HepG2 (cell line): ENCODE measurements around the gene HSPA1L. TPM values are rescaled to one million over a fixed set of nuclear protein-coding genes. Genes with fewer than 3 reads are reported as not detected.

Source experiments
- ATAC-seq: fragments of 200-7000 bp; cut with Tn5 transposase; 3 replicates; pipeline ENCODE4 v1.9.1; 2020; ENCODE audit warnings: mild to moderate bottlenecking, moderate library complexity
- BruUV-seq: library from RNA; stranded (reverse); fragments of 400-500 nt; replicated peaks from 2 replicates; lab custom pipeline; 2021; lab: Mats Ljungman, UMichigan
- CTCF ChIA-PET: fragments of 300-600 bp; formaldehyde crosslinking; extraction: SDS; loops from one replicate; lab custom pipeline; 2021; ENCODE audit warnings: low total read pairs, inconsistent platforms, low intra/inter-chr PET ratio; lab: Yijun Ruan, JAX
- POLR2A ChIA-PET: fragments of 350-600 bp; sonication (Branson Sonifier 250); formaldehyde crosslinking; loops from one replicate; lab custom pipeline; 2020; ENCODE audit warnings: antibody characterized with exemption, inconsistent platforms; lab: Yijun Ruan, JAX
- DNase-seq: peaks from one replicate; pipeline ENCODE4 v3.0.0-alpha.2; 2015; ENCODE audit warnings: low spot score
- FAIRE-seq: peaks from 3 replicates; lab custom pipeline; 2011; peaks lifted over from hg19 to GRCh38; lab: Jason Lieb, UNC
- H2AFZ ChIP-seq: one replicate; pipeline ENCODE4 v1.6.1; 2011; ENCODE audit warnings: low read length, inconsistent platforms
- H3K27ac ChIP-seq: fragments of 300-600 bp; 3 replicates; pipeline ENCODE4 v1.8.0; 2011; ENCODE audit warnings: mixed run types, mild to moderate bottlenecking, mixed read lengths, low read length, inconsistent platforms; ENCODE audit not compliant: insufficient read depth; ENCODE audit errors: extremely low read length
- H3K27me3 ChIP-seq, 2 experiments: fragments of 200-600 bp in 1 of 2; 2 replicates in 1 of 2; 3 replicates in 1 of 2; pipeline versions ENCODE4 v1.6.0 to v1.8.0; 2011; ENCODE audit warnings: low read length in 2 of 2, mild to moderate bottlenecking in 2 of 2, moderate library complexity in 2 of 2, inconsistent platforms in 1 of 2; ENCODE audit not compliant: insufficient read depth in 2 of 2, control insufficient read depth in 1 of 2
- H3K36me3 ChIP-seq, 2 experiments: fragments of 200-600 bp in 1 of 2; replicated peaks in 1 of 2; 2 replicates in 1 of 2; 3 replicates in 1 of 2; pipeline versions ENCODE4 v1.5.1 to v1.8.0; 2011; ENCODE audit warnings: low read length in 2 of 2, inconsistent platforms in 1 of 2; ENCODE audit not compliant: insufficient read depth in 2 of 2, control insufficient read depth in 1 of 2
- H3K4me1 ChIP-seq: 2 replicates; pipeline ENCODE4 v1.5.1; 2012; ENCODE audit warnings: low read length, inconsistent platforms; ENCODE audit not compliant: insufficient read depth
- H3K4me2 ChIP-seq: 2 replicates; pipeline ENCODE4 v1.6.0; 2011; ENCODE audit warnings: low read depth, low read length, inconsistent platforms
- H3K4me3 ChIP-seq, 3 experiments: fragments of 200-600 bp in 1 of 3; sonication (generic), shearing (Covaris generic) in 1 of 3; replicated peaks in 1 of 3; 2 replicates each; pipeline ENCODE4 v1.5.1; 2011 to 2016; ENCODE audit warnings: low read length in 3 of 3, inconsistent platforms in 2 of 3, low read depth in 2 of 3, mild to moderate bottlenecking in 2 of 3, control low read depth in 1 of 3, mixed read lengths in 1 of 3; ENCODE audit not compliant: insufficient read depth in 1 of 3
- H3K79me2 ChIP-seq: one replicate; pipeline ENCODE4 v1.6.1; 2011; ENCODE audit warnings: low read length, inconsistent platforms; ENCODE audit not compliant: insufficient read depth
- H3K9ac ChIP-seq: 2 replicates; pipeline ENCODE4 v1.6.0; 2011; ENCODE audit warnings: mild to moderate bottlenecking, low read depth, low read length, inconsistent platforms; ENCODE audit not compliant: insufficient read depth
- H3K9me3 ChIP-seq: 2 replicates; pipeline ENCODE4 v1.5.1; 2012; ENCODE audit warnings: mild to moderate bottlenecking, low read length
- H4K20me1 ChIP-seq: 2 replicates; pipeline ENCODE4 v1.6.0; 2011; ENCODE audit warnings: inconsistent platforms, mild to moderate bottlenecking, low read length, moderate library complexity; ENCODE audit not compliant: insufficient read depth
- ATF7-NPFF ChIP-seq: sonication (generic); formaldehyde crosslinking; IDR thresholded peaks from 2 replicates; pipeline ENCODE4 v1.8.1; 2023; ENCODE audit warnings: mild to moderate bottlenecking, low read depth, missing genetic modification reagents, moderate library complexity
- BHLHE40 ChIP-seq: IDR thresholded peaks from 2 replicates; pipeline ENCODE4 v1.6.1; 2011; ENCODE audit warnings: low read length, improper control_type of control experiment
- CCAR2 ChIP-seq: fragments of 200-400 bp; formaldehyde crosslinking; optimal IDR thresholded peaks from 2 replicates; pipeline ENCODE3; 2018; ENCODE audit warnings: low read depth, mild to moderate bottlenecking, low read length, moderate library complexity
- CEBPG ChIP-seq: IDR thresholded peaks from 2 replicates; pipeline ENCODE4 v1.6.1; 2016
- GFI1 ChIP-seq: sonication (generic); formaldehyde crosslinking; IDR thresholded peaks from 2 replicates; pipeline ENCODE4 v1.5.0; 2020; ENCODE audit warnings: missing genetic modification reagents, mild to moderate bottlenecking, borderline replicate concordance
- IRF2 ChIP-seq: IDR thresholded peaks from 2 replicates; pipeline ENCODE4 v1.6.1; 2018; ENCODE audit warnings: missing genetic modification reagents, missing compliant biosample characterization
- NFIC ChIP-seq: IDR thresholded peaks from 2 replicates; pipeline ENCODE4 v1.6.1; 2012; ENCODE audit warnings: mild to moderate bottlenecking, low read length, inconsistent platforms
- NR3C1 ChIP-seq: sonication (generic); formaldehyde crosslinking; IDR thresholded peaks from 2 replicates; pipeline ENCODE4 v1.4.0; 2020; ENCODE audit warnings: missing genetic modification reagents
- ONECUT2 ChIP-seq: sonication (generic); formaldehyde crosslinking; IDR thresholded peaks from 2 replicates; pipeline ENCODE4 v1.4.0; 2020; ENCODE audit warnings: missing genetic modification reagents
- RBM39 ChIP-seq: fragments of 200-400 bp; formaldehyde crosslinking; IDR thresholded peaks from one replicate; pipeline ENCODE4 v1.6.1; 2018; ENCODE audit warnings: antibody characterized with exemption, mild to moderate bottlenecking, low read depth, low read length; ENCODE audit not compliant: poor library complexity, severe bottlenecking
- TP53 ChIP-seq: sonication (generic); formaldehyde crosslinking; conservative IDR thresholded peaks from 2 replicates; pipeline ENCODE4 v1.4.0; 2020; ENCODE audit warnings: missing genetic modification reagents
- TRAFD1 ChIP-seq: sonication (generic); formaldehyde crosslinking; IDR thresholded peaks from 2 replicates; pipeline ENCODE4 v1.5.1; 2020; ENCODE audit warnings: missing genetic modification reagents, mild to moderate bottlenecking, borderline replicate concordance
- ZNF24 ChIP-seq: fragments of 450-650 bp; IDR thresholded peaks from 2 replicates; pipeline ENCODE4 v1.6.1; 2017; ENCODE audit warnings: antibody characterized with exemption, mild to moderate bottlenecking
- ZNF749 ChIP-seq: sonication (generic); formaldehyde crosslinking; IDR thresholded peaks from 2 replicates; pipeline ENCODE4 v1.8.0; 2022; ENCODE audit warnings: mild to moderate bottlenecking, missing genetic modification reagents, moderate library complexity, borderline replicate concordance
- WGBS: methylation state at CpG from one replicate; pipeline ENCODE4 v1.1.6; 2017; ENCODE audit warnings: low lambda C conversion rate; 5-methylcytosine and 5-hydroxymethylcytosine counted together
- in situ Hi-C: cut with HindIII; loops from 2 replicates; pipeline ENCODE4 v1.10.0; 2017; ENCODE audit warnings: low pct_unique_long_range_greater_than_20kb; ENCODE audit not compliant: extremely low pct_ligation_motif_present
- intact Hi-C: fragments of 100-400 bp; cut with micrococcal nuclease; formaldehyde crosslinking; loops from one replicate; pipeline ENCODE4 v1.10.0; 2022; ENCODE audit not compliant: unreplicated experiment
- polyA plus RNA-seq, 8 experiments: library from polyadenylated mRNA; depleted of rRNA in 3 of 8; stranded (reverse) in 7 of 8; unstranded in 1 of 8; fragments of >200 nt; fragmentation: Illumina TruSeq in 4 of 8; extraction: Trizol in 4 of 8; gene quantifications; 2 replicates each; pipeline versions ENCODE4 v1.2.1 to v1.2.3, GENCODE V29; 2011 to 2016; ENCODE audit warnings: low read depth in 4 of 8, missing spikeins in 1 of 8, mixed read lengths in 1 of 8; ENCODE audit not compliant: insufficient read depth in 1 of 8
- total RNA-seq, 5 experiments: library from RNA; depleted of rRNA; stranded (reverse); fragments of >200 nt; fragmentation: Illumina TruSeq; extraction: Trizol; gene quantifications; 2 replicates each; pipeline ENCODE4 v1.2.3, GENCODE V29; 2016; ENCODE audit warnings: low read depth in 1 of 5
- TF ChIP-seq, protein P1 (sequence below): sonication (generic); formaldehyde crosslinking; IDR thresholded peaks from one replicate; pipeline ENCODE4 v1.5.1; 2020; ENCODE audit warnings: mild to moderate bottlenecking, missing genetic modification reagents; ENCODE audit errors: not compliant biosample characterization

The HSPA1L gene
- total and polyA plus RNA-seq, 2 of the 13 experiments (the other 11 are each of a cell fraction or from before 2014, with no cell fraction given) = 0.55 to 1.0 TPM

DNA sequence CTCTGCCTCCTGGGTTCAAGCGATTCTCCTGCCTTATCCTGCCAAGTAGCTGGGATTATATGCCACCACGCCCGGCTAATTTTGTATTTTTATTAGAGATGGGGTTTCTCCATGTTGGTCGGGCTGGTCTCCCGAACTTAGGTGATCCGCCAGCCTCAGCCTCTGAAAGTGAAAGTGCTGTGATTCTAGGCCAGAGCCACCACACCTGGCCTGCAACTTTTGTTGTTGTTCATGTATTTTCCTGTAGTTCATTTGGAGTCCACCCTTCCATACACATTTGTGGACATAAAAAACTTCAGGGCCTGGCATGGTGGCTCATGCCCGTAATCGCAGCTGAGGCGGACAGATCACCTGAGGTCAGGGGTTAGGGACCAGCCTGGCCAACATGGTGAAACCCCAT, 27.0 kb upstream of the HSPA1L start:
- in situ Hi-C loops = no loop called here
- H3K4me3 ChIP-seq = no peak overlapping the region
- ChIA-PET CTCF (interaction anchor here (1.0 kb wide), 1 partner anchor 47 kb away, joined by 3 read pairs; no protein-coding TSS in a partner anchor), POLR2A (interaction anchor here (0.8 to 15.7 kb wide), 5 partner anchors 11 to 186 kb away, joined by 3 to 264 read pairs (median 5); partner anchors contain the start of genes APOM, EHMT2, HSPA1B and NEU1)
- H3K9ac ChIP-seq = no peak overlapping the region
- peaks cover 30% of the 10 kb centered on the region for H3K4me1 ChIP-seq
- peaks cover 10% of the 10 kb centered on the region for H3K79me2 ChIP-seq
- H3K4me2 ChIP-seq = no peak overlapping the region
- H3K27ac ChIP-seq = no peak overlapping the region
- DNase-seq (no peak), ATAC-seq (peak; percentile 13), FAIRE-seq (no peak)
- no peak overlapping the region for H2AFZ ChIP-seq
- no peaks in the 10 kb centered on the region for H3K27me3 ChIP-seq
- H3K36me3 ChIP-seq = peaks cover 12 to 24% of the 10 kb centered on the region in 2 experiments
- H4K20me1 ChIP-seq = peaks cover 31% of the 10 kb centered on the region
- WGBS = 92% methylated on average over 9 of the region's 9 CpGs
- intact Hi-C loops = no loop called here
- no peaks in the 10 kb centered on the region for H3K9me3 ChIP-seq
- no TSS peak for BruUV-seq
- TF ChIP-seq RBM39 = no peak
- no peak for TF ChIP-seq GFI1
- TF ChIP-seq ONECUT2 (CRISPR knock-in tag) = no peak
- TF ChIP-seq BHLHE40 = no peak
- TF ChIP-seq CCAR2 = no peak
- TF ChIP-seq ATF7-NPFF (CRISPR knock-in tag) = no peak
- no peak for TF ChIP-seq TRAFD1
- no peak for TF ChIP-seq TP53 (CRISPR knock-in tag)
- no peak for TF ChIP-seq NFIC
- no peak for TF ChIP-seq ZNF749 (CRISPR knock-in tag)
- no peak for TF ChIP-seq NR3C1 (CRISPR knock-in tag)
- TF ChIP-seq, protein P1, sequence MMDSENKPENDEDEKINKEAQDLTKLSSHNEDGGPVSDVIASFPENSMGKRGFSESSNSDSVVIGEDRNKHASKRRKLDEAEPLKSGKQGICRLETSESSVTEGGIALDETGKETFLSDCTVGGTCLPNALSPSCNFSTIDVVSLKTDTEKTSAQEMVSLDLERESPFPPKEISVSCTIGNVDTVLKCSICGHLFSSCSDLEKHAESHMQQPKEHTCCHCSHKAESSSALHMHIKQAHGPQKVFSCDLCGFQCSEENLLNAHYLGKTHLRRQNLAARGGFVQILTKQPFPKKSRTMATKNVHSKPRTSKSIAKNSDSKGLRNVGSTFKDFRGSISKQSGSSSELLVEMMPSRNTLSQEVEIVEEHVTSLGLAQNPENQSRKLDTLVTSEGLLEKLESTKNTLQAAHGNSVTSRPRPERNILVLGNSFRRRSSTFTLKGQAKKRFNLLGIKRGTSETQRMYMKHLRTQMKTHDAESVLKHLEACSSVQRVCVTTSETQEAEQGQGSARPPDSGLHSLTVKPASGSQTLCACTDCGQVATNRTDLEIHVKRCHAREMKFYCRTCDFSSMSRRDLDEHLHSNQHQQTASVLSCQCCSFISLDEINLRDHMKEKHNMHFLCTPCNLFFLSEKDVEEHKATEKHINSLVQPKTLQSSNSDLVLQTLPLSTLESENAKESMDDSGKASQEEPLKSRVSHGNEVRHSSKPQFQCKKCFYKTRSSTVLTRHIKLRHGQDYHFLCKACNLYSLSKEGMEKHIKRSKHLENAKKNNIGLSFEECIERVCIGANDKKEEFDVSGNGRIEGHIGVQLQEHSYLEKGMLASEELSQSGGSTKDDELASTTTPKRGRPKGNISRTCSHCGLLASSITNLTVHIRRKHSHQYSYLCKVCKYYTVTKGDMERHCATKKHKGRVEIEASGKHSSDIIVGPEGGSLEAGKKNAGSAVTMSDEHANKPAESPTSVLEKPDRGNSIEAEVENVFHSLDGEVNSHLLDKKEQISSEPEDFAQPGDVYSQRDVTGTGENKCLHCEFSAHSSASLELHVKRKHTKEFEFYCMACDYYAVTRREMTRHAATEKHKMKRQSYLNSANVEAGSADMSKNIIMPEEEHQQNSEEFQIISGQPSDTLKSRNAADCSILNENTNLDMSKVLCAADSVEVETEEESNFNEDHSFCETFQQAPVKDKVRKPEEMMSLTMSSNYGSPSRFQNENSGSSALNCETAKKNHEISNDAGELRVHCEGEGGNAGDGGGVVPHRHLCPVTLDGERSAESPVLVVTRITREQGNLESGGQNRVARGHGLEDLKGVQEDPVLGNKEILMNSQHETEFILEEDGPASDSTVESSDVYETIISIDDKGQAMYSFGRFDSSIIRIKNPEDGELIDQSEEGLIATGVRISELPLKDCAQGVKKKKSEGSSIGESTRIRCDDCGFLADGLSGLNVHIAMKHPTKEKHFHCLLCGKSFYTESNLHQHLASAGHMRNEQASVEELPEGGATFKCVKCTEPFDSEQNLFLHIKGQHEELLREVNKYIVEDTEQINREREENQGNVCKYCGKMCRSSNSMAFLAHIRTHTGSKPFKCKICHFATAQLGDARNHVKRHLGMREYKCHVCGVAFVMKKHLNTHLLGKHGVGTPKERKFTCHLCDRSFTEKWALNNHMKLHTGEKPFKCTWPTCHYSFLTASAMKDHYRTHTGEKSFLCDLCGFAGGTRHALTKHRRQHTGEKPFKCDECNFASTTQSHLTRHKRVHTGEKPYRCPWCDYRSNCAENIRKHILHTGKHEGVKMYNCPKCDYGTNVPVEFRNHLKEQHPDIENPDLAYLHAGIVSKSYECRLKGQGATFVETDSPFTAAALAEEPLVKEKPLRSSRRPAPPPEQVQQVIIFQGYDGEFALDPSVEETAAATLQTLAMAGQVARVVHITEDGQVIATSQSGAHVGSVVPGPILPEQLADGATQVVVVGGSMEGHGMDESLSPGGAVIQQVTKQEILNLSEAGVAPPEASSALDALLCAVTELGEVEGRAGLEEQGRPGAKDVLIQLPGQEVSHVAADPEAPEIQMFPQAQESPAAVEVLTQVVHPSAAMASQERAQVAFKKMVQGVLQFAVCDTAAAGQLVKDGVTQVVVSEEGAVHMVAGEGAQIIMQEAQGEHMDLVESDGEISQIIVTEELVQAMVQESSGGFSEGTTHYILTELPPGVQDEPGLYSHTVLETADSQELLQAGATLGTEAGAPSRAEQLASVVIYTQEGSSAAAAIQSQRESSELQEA = no peak
- TF ChIP-seq IRF2 = 0 out of 2 replicates have a peak, but pooled peaks have one; percentile 25
- no peak for TF ChIP-seq CEBPG (CRISPR knock-in tag)
- TF ChIP-seq ZNF24 = no peak
